ENCODE data around the gene GINS3. TPM values are rescaled to one million over a fixed set of nuclear protein-coding genes. Genes with fewer than 3 reads are reported as not detected.
"Not testable (repeated sequence)": the region's sequence is repeated elsewhere in the genome, so short reads cannot be mapped to it uniquely, and the experiment has no call there.

Gene GINS3
- total RNA-seq, 1 donor from 2014 or later, result 6.4 TPM

DNA sequence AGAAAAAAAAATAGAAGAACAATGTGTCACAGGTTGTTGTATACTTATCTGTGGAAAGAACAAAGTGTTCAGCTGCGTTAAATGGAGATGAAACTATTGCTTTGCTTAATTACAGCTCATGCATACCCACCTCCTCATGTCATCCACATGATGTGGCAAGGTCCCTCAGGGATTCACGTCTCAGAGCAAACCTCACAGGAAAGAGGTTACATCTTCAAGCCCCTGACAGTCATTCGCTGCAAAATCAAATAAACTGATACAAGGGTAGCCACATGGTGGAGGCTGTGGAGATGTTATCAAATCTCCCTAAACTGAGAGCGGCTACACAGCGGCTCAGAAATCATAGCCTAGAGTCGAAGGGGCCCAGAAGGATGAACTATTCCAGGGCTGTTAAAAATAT lies 21.1 kb downstream of the GINS3 start:
- Histone ChIP-seq H3K4me3 (ENCODE audit: low read depth, low read length) (no peak overlapping the region), H3K27me3 (ENCODE audit: control insufficient read depth, insufficient read depth, low read length) (no peaks in the 10 kb centered on the region), H3K36me3 (ENCODE audit: control insufficient read depth, insufficient read depth, low read length) (no peaks in the 10 kb centered on the region)
- TF ChIP-seq, protein P1, sequence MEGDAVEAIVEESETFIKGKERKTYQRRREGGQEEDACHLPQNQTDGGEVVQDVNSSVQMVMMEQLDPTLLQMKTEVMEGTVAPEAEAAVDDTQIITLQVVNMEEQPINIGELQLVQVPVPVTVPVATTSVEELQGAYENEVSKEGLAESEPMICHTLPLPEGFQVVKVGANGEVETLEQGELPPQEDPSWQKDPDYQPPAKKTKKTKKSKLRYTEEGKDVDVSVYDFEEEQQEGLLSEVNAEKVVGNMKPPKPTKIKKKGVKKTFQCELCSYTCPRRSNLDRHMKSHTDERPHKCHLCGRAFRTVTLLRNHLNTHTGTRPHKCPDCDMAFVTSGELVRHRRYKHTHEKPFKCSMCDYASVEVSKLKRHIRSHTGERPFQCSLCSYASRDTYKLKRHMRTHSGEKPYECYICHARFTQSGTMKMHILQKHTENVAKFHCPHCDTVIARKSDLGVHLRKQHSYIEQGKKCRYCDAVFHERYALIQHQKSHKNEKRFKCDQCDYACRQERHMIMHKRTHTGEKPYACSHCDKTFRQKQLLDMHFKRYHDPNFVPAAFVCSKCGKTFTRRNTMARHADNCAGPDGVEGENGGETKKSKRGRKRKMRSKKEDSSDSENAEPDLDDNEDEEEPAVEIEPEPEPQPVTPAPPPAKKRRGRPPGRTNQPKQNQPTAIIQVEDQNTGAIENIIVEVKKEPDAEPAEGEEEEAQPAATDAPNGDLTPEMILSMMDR (IDR thresholded peaks at IDR 0.05; ENCODE audit: insufficient read depth, low read length, poor library complexity, severe bottlenecking), result no peak
- no peak for DNase-seq (ENCODE audit: low read depth)

DNA sequence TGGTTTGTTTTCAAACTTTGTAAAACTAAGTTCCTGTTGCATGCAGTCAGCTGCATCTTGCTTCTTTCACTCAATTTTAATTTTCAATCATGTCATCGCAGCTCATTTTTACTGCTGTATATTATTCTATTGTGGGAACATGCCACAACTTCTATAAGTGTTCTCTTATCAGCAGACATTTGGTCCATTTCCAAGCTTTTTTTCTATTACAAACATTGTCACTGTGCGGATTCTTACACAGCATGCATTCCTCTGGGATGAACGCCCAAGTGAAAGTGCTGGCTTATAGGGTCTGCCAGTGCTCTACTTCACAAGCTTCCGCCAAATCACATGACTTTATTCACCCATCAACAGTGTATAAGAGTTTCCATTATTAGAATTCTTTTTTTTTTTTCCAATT lies 22.7 kb downstream of the GINS3 start:
- DNase-seq (ENCODE audit: low read depth), result no peak
- no peaks in the 10 kb centered on the region for H3K36me3 ChIP-seq (ENCODE audit: control insufficient read depth, insufficient read depth, low read length)
- no peak overlapping the region for H3K4me3 ChIP-seq (ENCODE audit: low read depth, low read length)
- no peaks in the 10 kb centered on the region for H3K27me3 ChIP-seq (ENCODE audit: control insufficient read depth, insufficient read depth, low read length)
- TF ChIP-seq, protein P1 (IDR thresholded peaks at IDR 0.05; ENCODE audit: insufficient read depth, low read length, poor library complexity, severe bottlenecking), result no peak

DNA sequence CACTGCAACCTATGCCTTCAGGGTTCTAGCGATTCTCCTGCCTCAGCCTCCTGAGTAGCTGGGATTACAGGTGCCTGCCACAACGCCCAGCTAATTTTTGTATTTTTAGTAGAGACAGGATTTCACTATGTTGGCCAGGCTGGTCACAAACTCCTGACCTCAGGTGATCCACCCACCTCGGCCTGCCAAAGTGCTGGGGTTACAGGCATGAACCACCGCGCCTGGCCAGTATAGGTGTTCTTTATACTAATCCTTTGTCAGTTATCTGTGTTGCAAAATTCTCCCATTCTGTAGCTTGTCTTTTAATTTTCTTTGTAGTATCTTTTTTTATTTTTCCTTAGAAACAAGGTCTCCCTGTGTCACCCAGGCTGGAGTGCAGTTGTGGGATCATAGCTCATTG lies 23.7 kb downstream of the GINS3 start:
- not testable (repeated sequence) for H3K4me3 ChIP-seq (ENCODE audit: low read depth, low read length); DNase-seq (ENCODE audit: low read depth)

DNA sequence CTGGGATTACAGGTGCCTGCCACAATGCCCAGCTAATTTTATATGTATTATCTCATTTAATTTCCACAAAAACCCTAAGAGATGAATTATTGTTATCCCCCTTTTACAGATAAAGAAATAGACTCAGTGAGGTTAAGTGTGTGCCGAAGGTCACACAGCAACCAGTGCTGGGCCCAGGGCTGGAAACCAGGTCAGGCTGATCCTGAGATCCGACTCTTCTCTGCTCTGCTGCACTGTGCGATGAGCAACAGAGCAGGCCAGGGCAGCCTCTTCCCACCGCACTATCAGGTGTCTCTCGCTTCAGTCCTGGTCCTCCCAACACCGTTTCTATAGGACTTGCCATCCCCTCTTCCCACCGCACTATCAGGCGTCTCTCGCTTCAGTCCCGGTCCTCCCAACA lies 24.8 kb downstream of the GINS3 start:
- no peaks in the 10 kb centered on the region for H3K36me3 ChIP-seq (ENCODE audit: control insufficient read depth, insufficient read depth, low read length)
- H3K27me3 ChIP-seq (ENCODE audit: control insufficient read depth, insufficient read depth, low read length), result no peaks in the 10 kb centered on the region
- H3K4me3 ChIP-seq (ENCODE audit: low read depth, low read length), result no peak overlapping the region
- TF ChIP-seq, protein P1 (IDR thresholded peaks at IDR 0.05; ENCODE audit: insufficient read depth, low read length, poor library complexity, severe bottlenecking), result no peak
- no peak for DNase-seq (ENCODE audit: low read depth)

More for the DNA sequence above, 23.7 kb downstream of the GINS3 start:
- H3K36me3 ChIP-seq (ENCODE audit: control insufficient read depth, insufficient read depth, low read length); H3K27me3 ChIP-seq (ENCODE audit: control insufficient read depth, insufficient read depth, low read length): not testable (repeated sequence)

DNA sequence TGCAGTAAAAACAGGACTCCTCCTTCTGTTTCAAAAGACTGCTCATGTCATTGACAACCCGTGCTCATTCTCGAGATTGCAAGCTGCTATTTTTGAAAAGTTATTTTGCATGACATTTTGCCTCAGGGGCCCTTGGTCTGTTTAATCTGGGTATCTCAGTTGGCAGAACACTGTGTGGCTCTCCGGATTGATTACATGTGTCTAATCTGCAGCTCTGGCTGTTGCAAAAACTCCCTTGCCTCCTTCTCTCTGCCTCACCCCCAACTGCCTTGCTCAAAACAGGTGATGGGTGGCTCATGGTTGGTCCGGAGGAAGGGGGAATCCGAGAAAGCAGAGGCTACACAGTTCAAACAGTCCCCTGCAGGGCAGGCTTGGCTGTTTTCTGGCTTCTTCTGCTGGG lies 25.3 kb downstream of the GINS3 start:
- Histone ChIP-seq H3K36me3 (ENCODE audit: control insufficient read depth, insufficient read depth, low read length) (no peaks in the 10 kb centered on the region), H3K4me3 (ENCODE audit: low read depth, low read length) (no peak overlapping the region)
- TF ChIP-seq, protein P1 (IDR thresholded peaks at IDR 0.05; ENCODE audit: insufficient read depth, low read length, poor library complexity, severe bottlenecking), result no peak

DNA sequence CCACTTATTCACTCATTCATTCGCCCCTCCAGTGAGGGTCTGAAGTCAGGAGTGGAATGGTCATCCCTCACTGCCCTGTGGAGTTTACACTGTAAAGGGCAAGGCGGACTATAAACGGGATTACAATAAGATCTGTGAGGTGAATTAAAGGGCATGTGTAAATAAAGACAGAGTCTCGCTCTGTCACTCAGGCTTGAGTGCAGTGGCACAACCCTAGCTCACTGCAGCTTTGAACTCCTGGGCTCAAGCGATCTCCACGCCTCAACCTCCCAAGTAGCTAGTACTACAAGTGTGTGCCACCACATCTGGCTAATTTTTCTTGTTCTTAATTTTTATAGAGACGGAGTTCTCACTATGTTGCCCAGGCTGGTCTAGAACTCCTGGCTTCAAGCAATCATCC lies 25.8 kb downstream of the GINS3 start:
- TF ChIP-seq, protein P1 (IDR thresholded peaks at IDR 0.05; ENCODE audit: insufficient read depth, low read length, poor library complexity, severe bottlenecking), result no peak
- Histone ChIP-seq H3K27me3 (ENCODE audit: control insufficient read depth, insufficient read depth, low read length) (no peaks in the 10 kb centered on the region), H3K4me3 (ENCODE audit: low read depth, low read length) (no peak overlapping the region), H3K36me3 (ENCODE audit: control insufficient read depth, insufficient read depth, low read length) (no peaks in the 10 kb centered on the region)
- no peak for DNase-seq (ENCODE audit: low read depth)

More for the DNA sequence above, 25.3 kb downstream of the GINS3 start:
- no peaks in the 10 kb centered on the region for H3K27me3 ChIP-seq (ENCODE audit: control insufficient read depth, insufficient read depth, low read length)
- no peak for DNase-seq (ENCODE audit: low read depth)

All from kidney epithelial cell (primary cell).